Measurements from ENCODE around the gene KPTN. TPM values are rescaled to one million over a fixed set of nuclear protein-coding genes. Genes with fewer than 3 reads are reported as not detected.

The KPTN gene
- polyA plus RNA-seq, 1 donor (not counting 4 experiments of a cell fraction or from before 2014, with no cell fraction given), result 7.3 TPM

GRCh38 chr19:47514151-47514868 is 30.3 kb upstream of the KPTN start:
- TF ChIP-seq CTCF (optimal IDR thresholded peaks at IDR 0.05 in 1 of 3, IDR thresholded peaks at IDR 0.05 in 1 of 3, conservative IDR thresholded peaks at IDR 0.05 in 1 of 3; ENCODE audit: extremely low read depth in 1 of 3, insufficient read depth in 2 of 3, low read length in 3 of 3) (no peak), EZH2 (IDR thresholded peaks at IDR 0.05; ENCODE audit: low read length) (no peak)
- Histone ChIP-seq H3K36me3 (ENCODE audit: control insufficient read depth in 2 of 2, extremely low read depth in 1 of 2, insufficient read depth in 2 of 2, low read length in 2 of 2) (no peaks in the 10 kb centered on the region), H3K4me1 (ENCODE audit: control insufficient read depth, extremely low read depth, insufficient read depth, low read length) (peaks cover 47% of the 10 kb centered on the region), H3K9ac (ENCODE audit: control insufficient read depth, extremely low read depth, insufficient read depth, low read length) (peak overlapping the region; percentile 99), H3K79me2 (ENCODE audit: control insufficient read depth, insufficient read depth, low read length) (peaks cover 47% of the 10 kb centered on the region), H3K9me1 (ENCODE audit: control insufficient read depth, extremely low read depth, insufficient read depth, low read length) (no peaks in the 10 kb centered on the region), H3K4me2 (ENCODE audit: control insufficient read depth, extremely low read depth, insufficient read depth, low read depth, low read length) (peak overlapping the region; percentile 91), H3K4me3 (ENCODE audit: control insufficient read depth in 2 of 3, extremely low read depth in 1 of 3, insufficient read depth in 2 of 3, low read depth in 1 of 3, low read length in 3 of 3) (peak overlapping the region; percentile 87 to 97 (median 96)), H3K9me3 (ENCODE audit: control insufficient read depth, low read depth, low read length) (no peaks in the 10 kb centered on the region), H3K27me3 (ENCODE audit: control insufficient read depth, extremely low read depth, insufficient read depth, low read length) (no peaks in the 10 kb centered on the region), H2AFZ (ENCODE audit: control insufficient read depth, low read length) (peak overlapping the region; percentile 65), H4K20me1 (ENCODE audit: control insufficient read depth, extremely low read depth, insufficient read depth, low read length) (no peaks in the 10 kb centered on the region), H3K27ac (ENCODE audit: control insufficient read depth, insufficient read depth, low read length) (peak overlapping the region; percentile 97)
- DNase-seq (ENCODE audit: low read depth, low spot score) (no peak), FAIRE-seq (no peak)
- dilution Hi-C loops (cut with MboI; ENCODE audit: extremely low pct_ligation_motif_present, low sequenced_read_pairs), result no loop called here

GRCh38 chr19:47512948-47513319 is 28.9 kb upstream of the KPTN start:
- Histone ChIP-seq H3K4me2 (ENCODE audit: control insufficient read depth, extremely low read depth, insufficient read depth, low read depth, low read length) (peak overlapping the region; percentile 91), H3K9me1 (ENCODE audit: control insufficient read depth, extremely low read depth, insufficient read depth, low read length) (peaks cover 2% of the 10 kb centered on the region), H3K9me3 (ENCODE audit: control insufficient read depth, low read depth, low read length) (no peaks in the 10 kb centered on the region), H4K20me1 (ENCODE audit: control insufficient read depth, extremely low read depth, insufficient read depth, low read length) (no peaks in the 10 kb centered on the region), H3K36me3 (ENCODE audit: control insufficient read depth in 2 of 2, extremely low read depth in 1 of 2, insufficient read depth in 2 of 2, low read length in 2 of 2) (no peaks in the 10 kb centered on the region), H3K4me3 (ENCODE audit: control insufficient read depth in 2 of 3, extremely low read depth in 1 of 3, insufficient read depth in 2 of 3, low read depth in 1 of 3, low read length in 3 of 3) (peak overlapping the region; percentile 87 to 97 (median 96)), H3K27ac (ENCODE audit: control insufficient read depth, insufficient read depth, low read length) (peak overlapping the region; percentile 59), H3K9ac (ENCODE audit: control insufficient read depth, extremely low read depth, insufficient read depth, low read length) (peak overlapping the region; percentile 99), H3K27me3 (ENCODE audit: control insufficient read depth, extremely low read depth, insufficient read depth, low read length) (no peaks in the 10 kb centered on the region), H3K79me2 (ENCODE audit: control insufficient read depth, insufficient read depth, low read length) (peaks cover 60% of the 10 kb centered on the region), H3K4me1 (ENCODE audit: control insufficient read depth, extremely low read depth, insufficient read depth, low read length) (peaks cover 49% of the 10 kb centered on the region), H2AFZ (ENCODE audit: control insufficient read depth, low read length) (no peak overlapping the region)
- no peak for TF ChIP-seq CTCF (optimal IDR thresholded peaks at IDR 0.05 in 1 of 3, IDR thresholded peaks at IDR 0.05 in 1 of 3, conservative IDR thresholded peaks at IDR 0.05 in 1 of 3; ENCODE audit: extremely low read depth in 1 of 3, insufficient read depth in 2 of 3, low read length in 3 of 3)
- no peak for TF ChIP-seq EZH2 (IDR thresholded peaks at IDR 0.05; ENCODE audit: low read length)
- dilution Hi-C loops (cut with MboI; ENCODE audit: extremely low pct_ligation_motif_present, low sequenced_read_pairs), result no loop called here
- FAIRE-seq (no peak), DNase-seq (ENCODE audit: low read depth, low spot score) (no peak)
